Mucosa of descending colon (tissue), 3 donors: ENCODE measurements around the gene SEC23B. TPM values are rescaled to one million over a fixed set of nuclear protein-coding genes. Genes with fewer than 3 reads are reported as not detected.

ENCODE experiments used
- ATAC-seq: fragments of 200-7000 bp; cut with Tn5 transposase; one replicate; pipeline ENCODE4 v1.9.1; 2020; ENCODE audit warnings: mild to moderate bottlenecking, moderate library complexity
- DNase-seq, 3 donors: peaks; one replicate each; pipeline ENCODE4 v3.0.0-alpha.2; 2020
- H3K36me3 ChIP-seq: fragments of 200-600 bp; one replicate; pipeline ENCODE4 v1.8.0; 2021; ENCODE audit warnings: low read depth, mild to moderate bottlenecking
- H3K4me1 ChIP-seq: fragments of 200-600 bp; one replicate; pipeline ENCODE4 v1.8.0; 2021; ENCODE audit warnings: low read depth, mild to moderate bottlenecking
- H3K4me3 ChIP-seq: fragments of 200-600 bp; one replicate; pipeline ENCODE4 v1.8.0; 2021; ENCODE audit warnings: mild to moderate bottlenecking
- H3K9me3 ChIP-seq: fragments of 200-600 bp; one replicate; pipeline ENCODE4 v1.8.0; 2021; ENCODE audit warnings: mild to moderate bottlenecking
- intact Hi-C, 2 donors: fragments of 100-400 bp; cut with DNase I in 1 of 2; cut with micrococcal nuclease in 1 of 2; formaldehyde crosslinking; loops; one replicate each; pipeline versions ENCODE4 v1.11.0 to v1.11.1; 2022; cut with DNase I, micrococcal nuclease
- total RNA-seq, 3 donors: library from RNA; stranded (reverse); fragmentation: NEBNext Ultra II Directional in 2 of 3; extraction: Animal tissue kit (Norgen Biotek cat#: 25700) in 2 of 3; gene quantifications; one replicate each; pipeline versions ENCODE4 v1.2.1 to v1.2.4, GENCODE V29; 2021 to 2023
- TF ChIP-seq, protein P1 (sequence below): fragments of 200-600 bp; IDR thresholded peaks from one replicate; pipeline ENCODE4 v1.8.0; 2022; ENCODE audit warnings: antibody characterized with exemption, mild to moderate bottlenecking
- donor health status: DM: no; HTN: no; CAD: no; lungs with moderate emphysema.
- donor health status: DM: no; HTN: no; CAD: no.
- donor health status: DM: no; HTN: yes; CAD: no.

Gene SEC23B
- total RNA-seq, 3 donors from 2014 or later, result 32.4 to 54.3 (median 51.0) TPM

DNA sequence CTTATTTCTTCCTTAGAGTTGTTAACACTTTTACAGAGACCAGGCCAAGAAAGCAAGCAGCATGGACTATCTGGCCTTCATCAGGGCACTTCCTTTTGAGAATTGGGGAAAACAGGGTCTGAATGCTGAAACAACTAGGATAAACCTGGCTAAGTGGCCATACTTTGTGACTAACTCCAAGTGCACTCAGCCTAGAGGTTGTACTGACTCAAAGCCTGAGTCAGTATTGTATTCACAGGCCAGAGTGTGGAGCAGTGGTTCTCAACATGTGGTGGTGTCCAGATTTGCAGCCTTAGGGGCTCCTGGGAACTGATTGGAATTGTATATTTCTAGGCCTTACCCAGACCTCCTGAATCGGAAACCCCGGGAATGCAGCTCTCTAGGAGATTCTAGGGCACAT lies 20.1 kb downstream of the SEC23B start:
- TF ChIP-seq, protein P1, sequence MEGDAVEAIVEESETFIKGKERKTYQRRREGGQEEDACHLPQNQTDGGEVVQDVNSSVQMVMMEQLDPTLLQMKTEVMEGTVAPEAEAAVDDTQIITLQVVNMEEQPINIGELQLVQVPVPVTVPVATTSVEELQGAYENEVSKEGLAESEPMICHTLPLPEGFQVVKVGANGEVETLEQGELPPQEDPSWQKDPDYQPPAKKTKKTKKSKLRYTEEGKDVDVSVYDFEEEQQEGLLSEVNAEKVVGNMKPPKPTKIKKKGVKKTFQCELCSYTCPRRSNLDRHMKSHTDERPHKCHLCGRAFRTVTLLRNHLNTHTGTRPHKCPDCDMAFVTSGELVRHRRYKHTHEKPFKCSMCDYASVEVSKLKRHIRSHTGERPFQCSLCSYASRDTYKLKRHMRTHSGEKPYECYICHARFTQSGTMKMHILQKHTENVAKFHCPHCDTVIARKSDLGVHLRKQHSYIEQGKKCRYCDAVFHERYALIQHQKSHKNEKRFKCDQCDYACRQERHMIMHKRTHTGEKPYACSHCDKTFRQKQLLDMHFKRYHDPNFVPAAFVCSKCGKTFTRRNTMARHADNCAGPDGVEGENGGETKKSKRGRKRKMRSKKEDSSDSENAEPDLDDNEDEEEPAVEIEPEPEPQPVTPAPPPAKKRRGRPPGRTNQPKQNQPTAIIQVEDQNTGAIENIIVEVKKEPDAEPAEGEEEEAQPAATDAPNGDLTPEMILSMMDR, result no peak
- no peaks in the 10 kb centered on the region for H3K4me1 ChIP-seq
- H3K36me3 ChIP-seq, result peaks cover 29% of the 10 kb centered on the region
- H3K4me3 ChIP-seq, result no peak overlapping the region
- intact Hi-C loops, result no loop called here
- DNase-seq (no peak), ATAC-seq (no peak)
- no peaks in the 10 kb centered on the region for H3K9me3 ChIP-seq

DNA sequence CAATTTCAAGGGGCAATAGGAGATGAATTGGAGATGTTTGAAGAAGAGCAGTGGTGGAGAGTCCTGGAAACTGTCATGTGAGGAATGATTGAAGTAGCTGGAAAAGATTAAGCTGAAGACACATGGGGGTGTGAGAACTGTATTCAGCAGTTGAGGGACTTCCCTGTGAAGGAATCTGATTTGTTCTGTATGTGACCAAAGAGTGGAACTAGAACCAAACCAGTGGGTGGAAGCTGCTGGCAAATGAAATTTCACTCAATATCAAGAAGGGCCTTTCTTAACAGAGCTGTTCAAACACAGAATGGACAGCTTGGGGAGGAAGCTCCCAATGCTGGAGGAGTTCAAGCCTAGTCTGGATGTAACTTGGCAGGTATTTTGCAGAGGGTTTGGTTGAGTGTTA lies 21.3 kb downstream of the SEC23B start:
- TF ChIP-seq, protein P1, result no peak
- ATAC-seq, result no peak
- H3K36me3 ChIP-seq, result peaks cover 29% of the 10 kb centered on the region

DNA sequence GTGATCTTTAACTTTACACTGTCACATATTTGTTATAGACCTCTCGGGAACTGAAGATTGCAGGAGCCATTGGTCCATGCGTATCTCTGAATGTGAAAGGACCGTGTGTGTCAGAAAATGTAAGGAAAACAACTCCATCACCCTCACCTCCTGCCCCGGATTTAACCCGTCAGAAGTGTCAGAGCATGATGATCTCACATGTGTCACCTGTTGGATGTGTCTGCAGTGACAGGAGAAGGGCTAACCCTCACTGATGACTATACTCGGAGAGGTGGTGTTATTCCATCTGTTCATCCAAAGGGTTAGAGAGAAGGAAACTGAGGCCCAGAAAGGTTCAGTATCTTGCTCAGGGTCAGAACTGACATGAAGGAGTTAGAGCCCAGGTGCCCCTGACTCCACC lies 24.9 kb downstream of the SEC23B start:
- intact Hi-C loops, result no loop called here
- DNase-seq (no peak), ATAC-seq (no peak)
- Histone ChIP-seq H3K9me3 (no peaks in the 10 kb centered on the region), H3K4me1 (no peaks in the 10 kb centered on the region), H3K4me3 (no peak overlapping the region), H3K36me3 (peaks cover 14% of the 10 kb centered on the region)
- TF ChIP-seq, protein P1, result no peak

More for the DNA sequence above, 21.3 kb downstream of the SEC23B start:
- Histone ChIP-seq H3K9me3 (no peaks in the 10 kb centered on the region), H3K4me1 (no peaks in the 10 kb centered on the region), H3K4me3 (no peak overlapping the region)
- DNase-seq, result no peak
- intact Hi-C loops, result no loop called here

DNA sequence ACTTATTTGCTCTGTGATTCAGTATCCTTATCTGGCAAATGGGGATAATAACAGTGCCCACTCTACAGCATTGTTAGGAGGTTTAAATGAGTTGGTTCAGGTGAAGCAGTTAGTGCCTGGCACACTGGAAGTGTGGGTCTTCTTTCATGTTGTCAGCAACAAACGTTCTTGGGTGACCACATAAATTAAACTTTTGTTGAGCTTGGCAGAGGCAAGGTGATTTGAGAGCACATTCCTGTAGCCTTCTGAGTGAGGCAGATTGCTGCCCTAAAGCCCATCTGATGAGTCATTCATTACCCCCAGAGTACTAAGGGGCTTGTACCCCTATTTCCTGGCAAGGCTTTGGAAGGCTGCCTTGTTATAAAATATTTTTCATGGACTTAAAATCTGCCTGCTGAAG lies 25.8 kb downstream of the SEC23B start:
- TF ChIP-seq, protein P1, result no peak
- intact Hi-C loops, result no loop called here

DNA sequence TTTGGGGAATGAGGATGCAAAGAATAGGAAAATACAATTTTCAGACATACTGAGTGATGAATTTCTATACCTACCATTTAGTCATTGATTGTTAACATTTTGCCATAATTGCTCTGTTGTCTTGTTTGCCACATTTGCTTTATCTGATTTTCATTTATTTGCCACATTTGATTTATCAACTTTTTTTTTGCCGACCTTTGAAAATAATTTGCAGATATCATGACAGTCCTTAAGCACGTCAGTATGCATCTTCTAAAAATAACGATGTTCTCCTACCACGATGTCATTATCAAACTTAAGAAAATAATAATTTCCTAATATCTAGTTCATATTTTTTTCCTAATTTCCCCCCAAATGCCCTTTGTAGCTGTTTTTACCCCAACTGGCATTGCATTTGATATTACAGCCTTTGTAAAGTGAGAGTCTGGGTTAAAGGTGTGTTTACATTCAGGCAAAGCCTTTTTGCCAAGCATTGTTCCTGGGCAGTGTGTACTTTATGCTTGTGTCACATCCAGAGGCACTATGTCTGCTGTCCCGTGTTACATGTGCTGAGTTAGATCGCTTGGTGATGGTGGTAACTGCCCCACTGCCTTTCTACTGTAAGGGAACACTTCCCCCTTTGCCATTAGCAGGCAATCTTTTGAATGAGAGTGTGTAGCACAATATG lies 26.4 kb downstream of the SEC23B start:
- Histone ChIP-seq H3K9me3 (no peaks in the 10 kb centered on the region), H3K4me1 (no peaks in the 10 kb centered on the region), H3K36me3 (no peaks in the 10 kb centered on the region), H3K4me3 (no peak overlapping the region)
- no peak for ATAC-seq
- intact Hi-C loops, result no loop called here
- TF ChIP-seq, protein P1, result no peak
- no peak for DNase-seq

More for the DNA sequence above, 25.8 kb downstream of the SEC23B start:
- Histone ChIP-seq H3K9me3 (no peaks in the 10 kb centered on the region), H3K4me1 (no peaks in the 10 kb centered on the region), H3K36me3 (peaks cover 5% of the 10 kb centered on the region), H3K4me3 (no peak overlapping the region)
- DNase-seq (no peak), ATAC-seq (no peak)
